ENCODE results near the gene ZNF862.

ZNF862 gene

DNA sequence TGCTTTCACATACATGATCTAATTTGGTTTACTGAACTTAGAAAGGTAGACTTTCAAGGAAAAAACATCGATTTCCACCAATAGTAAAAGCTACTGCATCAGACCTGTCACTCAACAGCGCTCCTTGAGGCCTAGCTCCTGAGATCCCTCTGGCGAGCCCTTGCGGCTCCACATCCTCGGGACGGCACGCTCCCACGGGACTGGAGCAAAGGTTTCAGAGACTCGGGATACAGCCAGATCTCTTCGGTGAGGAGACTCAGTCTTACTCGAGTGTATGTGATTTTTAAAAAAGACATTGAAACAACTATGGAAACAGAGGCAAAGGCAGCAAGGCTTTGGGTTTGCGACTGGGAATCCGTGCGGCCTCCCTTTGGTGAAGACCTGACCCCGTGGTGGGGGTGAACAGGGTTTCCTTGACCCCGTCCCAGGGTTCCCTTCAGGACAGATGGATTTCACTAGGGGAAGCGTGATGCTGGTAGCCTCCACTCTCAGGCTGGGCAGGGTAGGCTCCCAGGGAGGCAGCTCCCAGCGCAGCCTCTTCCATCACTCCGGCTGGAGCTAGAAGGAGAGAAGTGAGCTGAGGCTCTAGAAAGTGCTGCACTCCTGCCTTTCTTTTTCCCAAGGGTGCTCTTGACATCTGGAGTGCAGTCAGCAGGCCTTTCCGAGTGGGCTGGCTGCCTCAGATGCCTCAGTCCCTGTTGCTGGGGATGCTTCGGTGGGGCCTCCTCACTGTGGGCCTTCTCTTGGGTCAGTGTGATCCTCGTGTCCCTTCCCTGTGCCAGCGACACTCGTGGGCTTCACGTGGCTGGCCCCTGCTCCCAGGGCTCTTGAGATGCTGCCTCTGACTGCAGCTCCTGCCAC lies 29.8 kb downstream of the ZNF862 start:
- no peak for DNase-seq

DNA sequence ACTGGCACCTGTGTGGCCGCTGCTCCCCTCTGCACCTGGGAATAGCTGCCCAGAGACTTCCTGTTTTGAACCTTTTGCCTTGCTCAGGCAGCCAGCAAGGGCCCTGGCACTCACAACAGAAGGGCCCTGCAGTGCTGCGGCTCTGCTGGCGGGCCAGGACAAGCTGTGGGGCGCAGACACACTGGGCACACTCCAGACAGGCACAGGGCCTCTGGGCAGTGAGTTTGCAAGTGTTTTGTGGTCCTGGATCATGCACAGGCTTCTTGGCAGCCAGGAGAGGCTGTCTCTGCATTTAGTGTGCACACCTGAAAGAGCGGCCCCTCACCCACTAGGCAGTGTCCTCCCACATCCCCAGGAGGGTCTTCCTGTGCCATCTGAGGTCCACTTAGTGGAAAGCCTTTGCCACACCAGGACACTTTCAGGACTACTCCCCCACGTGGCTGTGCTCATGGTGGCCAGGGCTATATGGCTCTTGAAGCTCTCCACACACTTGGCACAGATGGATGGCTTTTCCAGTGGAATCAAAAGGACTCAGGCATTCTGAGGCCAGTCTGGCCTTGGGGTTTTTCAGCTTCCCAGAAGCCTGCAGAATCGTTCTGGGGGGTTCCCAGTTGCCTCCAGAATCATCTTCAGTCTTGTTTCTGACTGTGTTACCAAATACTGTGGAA lies 30.6 kb downstream of the ZNF862 start:
- no peak for DNase-seq

DNA sequence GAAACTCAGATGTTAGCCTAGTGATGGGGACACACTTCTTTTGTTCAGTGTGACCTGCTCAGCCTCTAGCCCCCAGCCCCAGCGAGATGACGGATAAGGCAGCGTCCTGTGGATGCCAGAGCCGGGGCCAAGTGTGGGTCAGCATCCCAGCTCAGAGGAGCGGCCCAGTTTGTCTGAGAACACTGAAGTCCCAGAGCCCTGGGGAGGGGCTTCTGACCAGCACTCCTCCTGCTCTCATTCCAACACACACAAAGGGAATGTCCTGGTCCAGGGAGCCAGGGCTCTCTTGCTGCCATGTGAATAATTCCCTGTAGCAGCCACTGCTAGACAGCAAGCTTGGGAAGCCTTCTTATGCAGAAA lies 31.1 kb downstream of the ZNF862 start:
- no peak for DNase-seq

GRCh38 chr7:149869867-149870266 lies 31.7 kb downstream of the ZNF862 start:
- DNase-seq, result no peak

GRCh38 chr7:149870274-149870673 lies 32.1 kb downstream of the ZNF862 start:
- no peak for DNase-seq

DNA sequence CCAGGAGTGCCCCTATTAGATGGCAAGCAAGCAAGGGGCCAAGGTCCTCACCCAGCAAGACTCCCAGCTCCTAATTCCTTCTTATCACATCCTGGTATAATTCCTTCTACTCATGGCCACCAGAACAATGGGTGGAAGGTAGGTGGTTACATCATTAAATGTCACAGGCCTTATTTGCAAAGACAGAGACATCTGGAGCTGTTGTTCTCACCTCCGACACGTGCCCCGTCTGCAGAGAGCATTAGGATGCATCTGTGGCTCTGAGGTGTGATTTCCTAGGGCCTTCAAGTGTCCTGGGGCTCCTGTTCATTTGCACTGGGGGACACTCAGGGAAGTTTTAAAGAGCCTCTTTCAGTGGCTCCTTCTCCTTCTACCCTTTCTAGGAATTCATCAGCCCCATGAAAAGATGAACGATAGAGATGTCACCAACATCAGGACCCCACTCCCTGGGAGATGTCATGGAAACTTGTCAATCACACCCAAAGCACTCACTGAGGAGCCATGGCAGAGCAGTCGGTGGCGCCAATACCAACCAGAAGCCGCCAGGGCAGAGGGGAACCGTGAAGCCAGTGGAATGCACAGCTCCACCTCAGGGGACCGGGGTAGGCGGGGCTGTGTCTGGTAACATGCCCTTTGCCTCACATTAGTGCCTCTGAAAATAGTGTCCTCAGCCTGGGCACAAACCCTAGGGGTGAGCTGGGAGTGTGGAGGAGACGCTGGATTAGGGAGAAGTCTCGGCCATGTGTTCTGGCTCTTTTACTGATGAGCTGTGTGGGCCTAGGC lies 32.7 kb downstream of the ZNF862 start:
- DNase-seq, result no peak

DNA sequence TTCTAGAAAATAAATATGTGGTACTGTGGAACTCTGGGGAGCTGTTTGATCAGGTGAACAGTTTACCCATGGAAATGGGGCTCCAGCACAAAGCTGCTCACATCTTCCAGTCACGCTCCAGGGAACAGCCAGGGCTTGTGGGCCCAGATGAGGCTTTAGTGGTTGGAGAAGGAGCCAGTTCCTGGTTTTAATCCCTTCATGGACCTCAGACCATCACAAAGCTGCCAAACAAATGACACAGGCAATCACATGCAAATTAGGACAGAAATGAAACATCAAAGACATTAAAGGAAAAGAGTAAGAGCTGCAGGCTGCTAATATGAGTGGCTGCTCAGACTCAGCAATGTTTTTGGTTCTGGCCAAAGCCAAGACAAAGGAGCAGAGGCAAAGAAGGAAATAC lies 33.4 kb downstream of the ZNF862 start:
- DNase-seq, result no peak

DNA sequence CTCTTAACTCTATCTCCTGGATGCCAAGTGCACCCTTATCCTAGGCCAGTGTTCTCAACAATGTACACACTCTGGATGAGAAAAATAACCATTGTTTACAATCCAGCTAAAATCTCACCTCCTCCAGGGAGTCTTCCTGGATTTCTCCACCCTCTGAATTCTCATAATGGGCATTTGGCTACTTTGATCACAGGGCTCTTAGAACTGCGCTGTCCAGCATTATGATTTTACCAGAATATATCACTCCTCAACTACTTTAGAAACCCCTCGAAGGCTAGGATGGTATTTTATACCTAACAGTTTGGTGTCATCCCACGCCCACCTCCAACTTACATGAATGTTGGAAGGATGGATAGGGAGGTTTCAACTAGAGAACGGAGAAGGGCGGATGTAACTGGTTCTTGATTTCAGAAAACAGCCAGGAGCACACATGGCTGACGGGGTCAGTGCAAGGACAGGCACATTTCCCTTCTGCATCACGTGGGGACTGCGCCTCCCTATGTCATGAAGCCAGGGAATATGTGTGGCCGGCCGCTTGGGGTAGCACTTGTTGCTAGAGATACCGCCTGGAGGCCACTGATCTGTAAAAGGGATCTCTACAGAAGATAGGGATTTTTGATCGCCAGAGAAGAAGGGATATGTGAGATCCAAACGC lies 34.4 kb downstream of the ZNF862 start:
- DNase-seq, result peak; percentile 55 to 56

GRCh38 chr7:149873074-149873969 lies 35.1 kb downstream of the ZNF862 start, which contains the start of gene ATP6V0E2:
ATP6V0E2 (plus strand) TSS chr7:149873969; CDS start chr7:149874066, 97 bp downstream.
- DNase-seq, result peak; percentile 76 to 88

- DNase-seq, result no peak
Observed at GRCh38 chr7:149873970-149874643, 35.9 kb downstream of the ZNF862 start.

- no peak for DNase-seq
Observed at GRCh38 chr7:149874644-149875028, 36.5 kb downstream of the ZNF862 start.

DNA sequence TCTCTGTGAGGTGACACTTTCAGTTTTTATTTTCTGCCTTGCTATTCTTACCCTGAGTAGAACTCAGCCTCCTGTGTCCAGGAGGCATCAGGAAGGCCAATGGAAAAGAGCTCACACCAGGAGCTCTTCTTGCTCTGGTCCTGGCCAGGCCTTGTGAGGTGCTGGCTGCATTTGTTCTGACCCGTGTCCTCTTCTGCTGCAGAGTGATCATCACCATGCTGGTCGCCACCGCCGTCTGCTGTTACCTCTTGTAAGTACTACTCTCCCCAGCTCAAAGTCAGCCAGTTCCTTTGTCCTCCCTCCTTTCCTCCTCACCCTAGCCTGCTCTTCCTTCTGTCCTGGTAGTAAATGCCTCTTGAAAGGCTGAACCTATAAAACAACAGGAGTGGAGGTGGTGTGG lies 37.2 kb downstream of the ZNF862 start:
- no peak for DNase-seq

- DNase-seq, result no peak
Observed at GRCh38 chr7:149877890-149878522, 39.8 kb downstream of the ZNF862 start.

- no peak for DNase-seq
Observed at GRCh38 chr7:149878523-149878921, 40.3 kb downstream of the ZNF862 start.

- DNase-seq, result no peak
Observed at GRCh38 chr7:149879271-149879743, 41.1 kb downstream of the ZNF862 start.

- no peak for DNase-seq
Observed at GRCh38 chr7:149879766-149880637, 41.8 kb downstream of the ZNF862 start.

- DNase-seq, result no peak
Observed at GRCh38 chr7:149880638-149881311, 42.6 kb downstream of the ZNF862 start.

DNA sequence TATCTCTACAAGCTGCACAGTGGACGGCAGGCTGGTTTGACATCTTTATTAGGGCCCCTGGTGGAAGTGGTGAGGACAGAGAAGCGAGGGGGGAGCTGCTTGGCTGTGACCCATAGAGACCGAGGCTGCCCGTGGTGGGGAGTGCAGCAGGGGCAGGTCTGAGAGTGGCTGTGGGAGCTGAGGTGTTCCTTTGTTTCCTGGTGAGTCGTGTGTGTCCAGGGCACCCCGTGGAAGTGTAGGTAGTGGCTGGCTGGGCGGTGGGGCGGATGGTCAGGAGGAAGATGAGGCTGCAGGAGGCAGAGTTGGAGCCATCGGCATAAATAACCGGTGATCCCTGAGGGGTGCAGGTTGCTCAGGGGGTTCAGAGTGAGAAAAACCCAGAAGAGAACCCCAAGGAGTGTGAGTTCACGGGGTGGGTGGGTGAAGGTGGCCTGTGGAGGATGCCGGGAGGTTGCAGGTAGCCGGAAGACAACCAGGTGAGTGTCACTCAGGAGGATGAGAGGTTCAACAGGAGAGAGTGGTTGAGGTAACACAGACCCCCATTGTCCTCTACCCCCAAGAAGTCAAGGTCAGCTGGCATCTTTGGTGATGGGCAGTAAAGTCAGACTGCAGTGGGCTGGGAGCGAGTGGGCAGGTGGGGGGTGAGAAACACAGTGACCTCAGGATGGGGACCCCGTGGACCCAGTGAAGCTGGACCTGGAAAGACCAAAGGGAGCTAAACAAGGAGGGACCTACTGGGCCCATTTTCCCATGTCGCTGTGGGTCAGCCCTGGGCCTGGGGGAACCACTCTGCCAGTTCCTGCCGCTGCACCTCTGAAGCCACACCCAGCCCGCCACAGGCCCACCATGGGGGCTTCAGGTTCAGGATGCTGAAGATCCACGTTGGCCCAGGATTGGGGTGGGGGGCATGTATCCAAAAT lies 43.4 kb downstream of the ZNF862 start:
- no peak for DNase-seq

Data from AML-193 (cell line).